HUES6 (cell line): ENCODE measurements around the gene TMEM201.

ENCODE experiments used
- H3K27ac ChIP-seq: 2 replicates; pipeline ENCODE4 v1.7.0; 2013; ENCODE audit warnings: low read depth, mild to moderate bottlenecking, low read length, inconsistent platforms
- H3K27me3 ChIP-seq: 2 replicates; pipeline ENCODE4 v1.6.1; 2013; ENCODE audit warnings: low read length; ENCODE audit not compliant: control insufficient read depth, insufficient read depth
- H3K36me3 ChIP-seq: 2 replicates; pipeline ENCODE4 v1.6.1; 2013; ENCODE audit warnings: low read length; ENCODE audit not compliant: control insufficient read depth, insufficient read depth
- H3K4me1 ChIP-seq: 2 replicates; pipeline ENCODE4 v1.6.1; 2013; ENCODE audit warnings: low read length; ENCODE audit not compliant: control insufficient read depth, insufficient read depth
- H3K4me3 ChIP-seq: 2 replicates; pipeline ENCODE4 v1.5.1; 2013; ENCODE audit warnings: low read depth, low read length
- H3K9ac ChIP-seq: one replicate; pipeline ENCODE4 v1.6.1; 2013; ENCODE audit warnings: mild to moderate bottlenecking, low read length
- H3K9me3 ChIP-seq: 2 replicates; pipeline ENCODE4 v1.6.1; 2013; ENCODE audit warnings: low read depth, low read length; ENCODE audit not compliant: control insufficient read depth, insufficient read depth

Gene TMEM201

DNA sequence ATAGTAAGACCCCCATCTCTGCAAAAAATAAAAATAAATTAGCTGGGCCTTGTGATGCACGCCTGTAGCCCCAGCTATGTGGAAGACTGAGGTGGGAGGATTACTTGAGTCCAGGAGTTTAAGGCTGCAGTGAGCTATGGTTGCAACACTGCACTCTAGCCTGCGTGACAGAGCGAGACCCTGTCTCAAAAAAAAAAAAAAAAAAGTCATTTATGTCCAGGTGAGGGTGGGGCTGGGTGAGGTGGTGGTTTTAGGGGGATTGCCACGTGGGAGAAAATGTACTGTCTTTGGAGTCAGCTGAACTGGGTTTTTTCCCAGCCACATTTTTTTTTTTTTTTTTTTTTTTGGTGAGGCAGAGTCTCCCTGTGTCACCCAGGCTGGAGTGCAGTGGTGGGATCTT, 69.5 kb downstream of the TMEM201 start:
- Histone ChIP-seq H3K9me3 (no peaks in the 10 kb centered on the region), H3K36me3 (no peaks in the 10 kb centered on the region), H3K27ac (no peak overlapping the region), H3K4me1 (0 out of 2 replicates have a peak, but pooled peaks cover 3% of the 10 kb centered on the region), H3K9ac (no peak overlapping the region), H3K27me3 (peaks cover 14% of the 10 kb centered on the region), H3K4me3 (no peak overlapping the region)

DNA sequence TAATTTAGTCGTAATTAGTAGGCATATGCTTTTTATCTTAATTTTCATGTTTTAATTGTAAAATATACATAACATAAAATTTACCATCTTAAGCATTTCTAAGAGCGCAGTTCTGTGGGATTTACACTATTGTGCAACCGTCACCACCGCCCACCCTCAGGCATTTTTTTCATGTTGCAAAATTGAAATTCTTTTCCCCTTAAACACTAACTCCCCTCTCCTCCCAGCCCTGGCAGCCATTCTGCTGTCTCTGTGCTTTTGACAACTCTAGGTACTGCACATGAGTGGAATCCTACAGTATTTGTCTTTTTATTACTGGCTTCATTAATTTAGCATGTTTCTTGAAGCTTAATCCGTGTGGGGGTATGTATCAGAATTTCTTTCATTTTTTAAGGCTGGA, 70.6 kb downstream of the TMEM201 start:
- H3K4me1 ChIP-seq = 0 out of 2 replicates have a peak, but pooled peaks cover 3% of the 10 kb centered on the region
- peaks cover 3% of the 10 kb centered on the region for H3K27me3 ChIP-seq
- no peak overlapping the region for H3K27ac ChIP-seq
- no peaks in the 10 kb centered on the region for H3K36me3 ChIP-seq
- H3K9me3 ChIP-seq = no peaks in the 10 kb centered on the region
- no peak overlapping the region for H3K9ac ChIP-seq
- no peak overlapping the region for H3K4me3 ChIP-seq

DNA sequence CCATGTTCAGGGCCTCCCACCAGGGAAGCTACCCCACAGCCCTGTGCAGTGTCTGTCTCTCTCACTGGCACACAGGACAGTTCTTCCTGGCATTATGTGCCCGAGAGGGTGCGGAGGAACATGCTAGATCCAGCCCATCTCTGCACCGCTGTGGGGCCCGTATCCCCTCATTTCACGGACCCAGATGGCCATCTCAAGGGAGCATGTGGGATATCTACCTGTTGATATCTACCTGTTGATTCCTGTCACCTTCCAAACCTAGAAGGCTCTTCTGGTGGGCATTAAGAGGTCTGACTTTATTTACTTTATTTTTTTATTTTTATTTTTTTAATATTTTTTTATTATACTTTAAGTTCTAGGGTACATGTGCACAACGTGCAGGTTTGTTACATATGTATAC, 74.5 kb downstream of the TMEM201 start:
- no peaks in the 10 kb centered on the region for H3K4me1 ChIP-seq
- H3K36me3 ChIP-seq = no peaks in the 10 kb centered on the region
- no peak overlapping the region for H3K9ac ChIP-seq
- H3K27ac ChIP-seq = no peak overlapping the region
- no peak overlapping the region for H3K4me3 ChIP-seq
- no peaks in the 10 kb centered on the region for H3K9me3 ChIP-seq
- no peaks in the 10 kb centered on the region for H3K27me3 ChIP-seq
